Measurements from ENCODE around the gene S1PR5. TPM values are rescaled to one million over a fixed set of nuclear protein-coding genes. Genes with fewer than 3 reads are reported as not detected.

Gene S1PR5
- total RNA-seq, 1 experiment from 2014 or later = 2.4 TPM

GRCh38 chr19:10550336-10550735, 33.1 kb upstream of the S1PR5 start:
- Histone ChIP-seq H3F3A (ENCODE audit: low read length, unreplicated experiment) (no peaks in the 10 kb centered on the region), H3K36me3 (ENCODE audit: low read depth, low read length) (peaks cover 31% of the 10 kb centered on the region), H3K79me2 (ENCODE audit: low read length) (peaks cover 13% of the 10 kb centered on the region; the same call in 1 of the 2 replicates), H3K27ac (ENCODE audit: low read length) (no peak overlapping the region), H3K4me2 (ENCODE audit: low read length) (no peak overlapping the region), H3K9ac (ENCODE audit: low read length) (no peak overlapping the region), H3K4me1 (ENCODE audit: insufficient read depth, low read length) (no peaks in the 10 kb centered on the region), H3K27me3 (ENCODE audit: low read length) (no peaks in the 10 kb centered on the region), H3K9me2 (replicated peaks; ENCODE audit: low read length) (no peaks in the 10 kb centered on the region), H4K20me1 (ENCODE audit: low read length) (no peaks in the 10 kb centered on the region), H2AFZ (ENCODE audit: low read length) (no peak overlapping the region), H3K4me3 (ENCODE audit: low read length) (no peak overlapping the region), H3K9me3 (ENCODE audit: low read length) (no peaks in the 10 kb centered on the region)
- intact Hi-C loops (cut with micrococcal nuclease) = no loop called here
- BruUV-seq (replicated peaks) = no TSS peak
- ChIA-PET POLR2A (ENCODE audit: unreplicated experiment) (no interaction called here), CTCF (no interaction called here)
- TF ChIP-seq EZH2phosphoT487 (IDR thresholded peaks at IDR 0.05; ENCODE audit: borderline replicate concordance, low read length) = no peak
- TF ChIP-seq EZH2 (IDR thresholded peaks at IDR 0.05; ENCODE audit: low read length, unreplicated experiment) = no peak
- TF ChIP-seq CTCF (conservative IDR thresholded peaks at IDR 0.05; ENCODE audit: low read depth, low read length) = no peak
- no peak for ATAC-seq
- no peak for DNase-seq

GRCh38 chr19:10549733-10550132, 32.5 kb upstream of the S1PR5 start:
- DNase-seq = no peak
- Histone ChIP-seq H3K4me3 (ENCODE audit: low read length) (no peak overlapping the region), H2AFZ (ENCODE audit: low read length) (no peak overlapping the region), H3K9me2 (replicated peaks; ENCODE audit: low read length) (no peaks in the 10 kb centered on the region), H3K9ac (ENCODE audit: low read length) (no peak overlapping the region), H3K27me3 (ENCODE audit: low read length) (no peaks in the 10 kb centered on the region), H3K79me2 (ENCODE audit: low read length) (peaks cover 19% of the 10 kb centered on the region), H3K36me3 (ENCODE audit: low read depth, low read length) (peaks cover 31% of the 10 kb centered on the region), H4K20me1 (ENCODE audit: low read length) (no peaks in the 10 kb centered on the region), H3K4me1 (ENCODE audit: insufficient read depth, low read length) (0 out of 2 replicates have a peak, but pooled peaks cover 5% of the 10 kb centered on the region), H3F3A (ENCODE audit: low read length, unreplicated experiment) (no peaks in the 10 kb centered on the region), H3K9me3 (ENCODE audit: low read length) (no peaks in the 10 kb centered on the region), H3K4me2 (ENCODE audit: low read length) (no peak overlapping the region), H3K27ac (ENCODE audit: low read length) (no peak overlapping the region)
- ATAC-seq = no peak
- no peak for TF ChIP-seq EZH2phosphoT487 (IDR thresholded peaks at IDR 0.05; ENCODE audit: borderline replicate concordance, low read length)
- POLR2A ChIA-PET (ENCODE audit: unreplicated experiment) = no interaction called here
- CTCF ChIA-PET = no interaction called here
- no TSS peak for BruUV-seq (replicated peaks)
- intact Hi-C loops (cut with micrococcal nuclease) = no loop called here

- no peak for ATAC-seq
- ChIA-PET CTCF (no interaction called here), POLR2A (ENCODE audit: unreplicated experiment) (no interaction called here)
- peaks cover 25% of the 10 kb centered on the region for H3K36me3 ChIP-seq (ENCODE audit: low read depth, low read length)
- no peak for DNase-seq
- intact Hi-C loops (cut with micrococcal nuclease) = no loop called here
- no peak overlapping the region for H3K4me2 ChIP-seq (ENCODE audit: low read length)
- no peaks in the 10 kb centered on the region for H3K9me3 ChIP-seq (ENCODE audit: low read length)
- no peaks in the 10 kb centered on the region for H3F3A ChIP-seq (ENCODE audit: low read length, unreplicated experiment)
- H3K79me2 ChIP-seq (ENCODE audit: low read length) = peaks cover 26% of the 10 kb centered on the region
- 0 out of 2 replicates have a peak, but pooled peaks cover 9% of the 10 kb centered on the region for H3K4me1 ChIP-seq (ENCODE audit: insufficient read depth, low read length)
- no TSS peak for BruUV-seq (replicated peaks)
- H3K27me3 ChIP-seq (ENCODE audit: low read length) = no peaks in the 10 kb centered on the region
- H3K4me3 ChIP-seq (ENCODE audit: low read length) = no peak overlapping the region
- TF ChIP-seq EZH2phosphoT487 (IDR thresholded peaks at IDR 0.05; ENCODE audit: borderline replicate concordance, low read length) (no peak), CTCF (conservative IDR thresholded peaks at IDR 0.05; ENCODE audit: low read depth, low read length) (no peak)
- no peaks in the 10 kb centered on the region for H4K20me1 ChIP-seq (ENCODE audit: low read length)
- H3K9ac ChIP-seq (ENCODE audit: low read length) = no peak overlapping the region
- no peaks in the 10 kb centered on the region for H3K9me2 ChIP-seq (replicated peaks; ENCODE audit: low read length)
- no peak overlapping the region for H2AFZ ChIP-seq (ENCODE audit: low read length)
- H3K27ac ChIP-seq (ENCODE audit: low read length) = no peak overlapping the region
Observed at GRCh38 chr19:10548746-10549276, 31.6 kb upstream of the S1PR5 start.

Measured in PC-3 (cell line).